K562 (cell line): ENCODE data around the gene CXCL9. TPM values are rescaled to one million over a fixed set of nuclear protein-coding genes. Genes with fewer than 3 reads are reported as not detected.

Source experiments
- ATAC-seq: fragments of 200-7000 bp; cut with Tn5 transposase; 3 replicates; pipeline ENCODE4 v1.9.1; 2020; ENCODE audit warnings: moderate library complexity
- BruUV-seq: library from RNA; stranded (reverse); fragments of 400-500 nt; replicated peaks from 2 replicates; lab custom pipeline; 2021; lab: Mats Ljungman, UMichigan
- CTCF ChIA-PET: fragments of 300-600 bp; formaldehyde crosslinking; extraction: SDS; loops from one replicate; lab custom pipeline; 2021; ENCODE audit warnings: low intra/inter-chr PET ratio; lab: Yijun Ruan, JAX
- POLR2A ChIA-PET: fragments of 300-600, 350-650 bp; sonication (Branson Sonifier 250); formaldehyde crosslinking; extraction: SDS; loops from one replicate; lab custom pipeline; 2021; ENCODE audit warnings: antibody characterized with exemption, inconsistent platforms; lab: Yijun Ruan, JAX
- DNase-seq, 4 experiments: peaks; one replicate each; pipeline versions ENCODE4 v3.0.0 to v3.0.0-alpha.2; 2011 to 2018; ENCODE audit warnings: low spot score in 3 of 4, mixed read lengths in 3 of 4; ENCODE audit errors: extremely low read depth in 1 of 4
- FAIRE-seq: peaks from 2 replicates; lab custom pipeline; 2011; peaks lifted over from hg19 to GRCh38; lab: Jason Lieb, UNC
- H2AFZ ChIP-seq: 2 replicates; pipeline ENCODE4 v1.6.0; 2011; ENCODE audit warnings: low read depth, low read length, control low read depth, inconsistent platforms
- H3K27ac ChIP-seq: fragments of 200-600 bp; 3 replicates; pipeline ENCODE4 v1.8.0; 2011; ENCODE audit warnings: low read depth, mild to moderate bottlenecking, control low read depth, inconsistent platforms, low read length, moderate library complexity, mixed read lengths; ENCODE audit errors: extremely low read depth
- H3K27me3 ChIP-seq, 2 experiments: fragments of 300-600 bp in 1 of 2; 2 replicates in 1 of 2; 3 replicates in 1 of 2; pipeline versions ENCODE4 v1.6.0 to v1.8.0; 2011; ENCODE audit warnings: inconsistent platforms in 2 of 2, low read length in 2 of 2, mild to moderate bottlenecking in 1 of 2, mixed read lengths in 1 of 2, moderate library complexity in 1 of 2; ENCODE audit not compliant: control insufficient read depth in 2 of 2, insufficient read depth in 2 of 2
- H3K36me3 ChIP-seq: fragments of 300-600 bp; 3 replicates; pipeline ENCODE4 v1.8.0; 2011; ENCODE audit warnings: mild to moderate bottlenecking, low read length, inconsistent platforms; ENCODE audit not compliant: control insufficient read depth, insufficient read depth
- H3K4me1 ChIP-seq, 2 experiments: fragments of 200-600 bp in 1 of 2; replicated peaks in 1 of 2; 2 replicates in 1 of 2; 3 replicates in 1 of 2; pipeline versions ENCODE4 v1.5.1 to v1.8.0; 2011; ENCODE audit warnings: inconsistent platforms in 2 of 2, low read length in 2 of 2, mild to moderate bottlenecking in 1 of 2, mixed read lengths in 1 of 2, moderate library complexity in 1 of 2; ENCODE audit not compliant: control insufficient read depth in 2 of 2, insufficient read depth in 2 of 2
- H3K4me2 ChIP-seq: 2 replicates; pipeline ENCODE4 v1.6.1; 2011; ENCODE audit warnings: low read length, control low read depth, inconsistent platforms, mixed read lengths; ENCODE audit not compliant: insufficient read depth
- H3K4me3 ChIP-seq: fragments of 200-600 bp; sonication (generic), shearing (Covaris generic); 2 replicates; pipeline ENCODE4 v1.5.1; 2016; ENCODE audit warnings: control low read depth, inconsistent platforms
- H3K79me2 ChIP-seq: fragments of 200-600 bp; 3 replicates; pipeline ENCODE4 v1.8.0; 2011; ENCODE audit warnings: low read length, inconsistent platforms; ENCODE audit not compliant: control insufficient read depth, insufficient read depth
- H3K9ac ChIP-seq, 2 experiments: 2 replicates each; pipeline versions ENCODE4 v1.6.0 to v1.6.1; 2011; ENCODE audit warnings: low read depth in 2 of 2, low read length in 2 of 2, control low read depth in 1 of 2, inconsistent platforms in 1 of 2, mild to moderate bottlenecking in 1 of 2, mixed read lengths in 1 of 2; ENCODE audit not compliant: insufficient read depth in 1 of 2
- H3K9me1 ChIP-seq: one replicate; pipeline ENCODE4 v1.6.0; 2011; ENCODE audit warnings: inconsistent platforms, mild to moderate bottlenecking, low read length, moderate library complexity; ENCODE audit not compliant: control insufficient read depth, insufficient read depth
- H3K9me3 ChIP-seq: replicated peaks from 2 replicates; pipeline ENCODE4 v1.5.1; 2011; ENCODE audit warnings: low read depth, low read length, inconsistent platforms; ENCODE audit not compliant: control insufficient read depth, insufficient read depth
- H4K20me1 ChIP-seq: replicated peaks from 2 replicates; pipeline ENCODE4 v1.6.1; 2011; ENCODE audit warnings: low read length, inconsistent platforms, mixed read lengths; ENCODE audit not compliant: control insufficient read depth, insufficient read depth
- GTF3C2 ChIP-seq: IDR thresholded peaks from 3 replicates; pipeline ENCODE4 v1.6.1; 2011; ENCODE audit warnings: borderline replicate concordance, mild to moderate bottlenecking, moderate library complexity; ENCODE audit not compliant: insufficient read length; ENCODE audit errors: extremely low read depth
- MEIS2 ChIP-seq: fragments of 450-650 bp; IDR thresholded peaks from 2 replicates; pipeline ENCODE4 v1.6.1; 2014; ENCODE audit warnings: mild to moderate bottlenecking; ENCODE audit not compliant: partially characterized antibody
- SP2 ChIP-seq: IDR thresholded peaks from 2 replicates; pipeline ENCODE4 v1.6.1; 2011; ENCODE audit warnings: mild to moderate bottlenecking, low read depth, low read length, moderate library complexity; ENCODE audit not compliant: poor library complexity, severe bottlenecking; ENCODE audit errors: extremely low read depth
- ZBTB12 ChIP-seq: fragments of 250-450 bp; sonication (Bioruptor Pico); IDR thresholded peaks from 2 replicates; pipeline ENCODE4 v1.4.0; 2020
- ZBTB49 ChIP-seq: sonication (generic); formaldehyde crosslinking; IDR thresholded peaks from 2 replicates; pipeline ENCODE4 v1.8.0; 2022; ENCODE audit warnings: missing genetic modification reagents, mild to moderate bottlenecking, borderline replicate concordance
- ZBTB7A ChIP-seq: IDR thresholded peaks from 2 replicates; pipeline ENCODE4 v1.6.1; 2011; ENCODE audit warnings: low read depth, mild to moderate bottlenecking, low read length, moderate library complexity, borderline replicate concordance; ENCODE audit not compliant: control insufficient read depth
- ZNF175 ChIP-seq: fragments of 200-800 bp; sonication (Bioruptor generic); IDR thresholded peaks from 2 replicates; pipeline ENCODE4 v1.6.1; 2016; ENCODE audit warnings: low read depth, mild to moderate bottlenecking, missing genetic modification characterization, missing compliant biosample characterization
- WGBS: fragments of 100-300 bp; shearing (Covaris generic); methylation state at CpG from one replicate; pipeline ENCODE4 v1.1.6; 2016; ENCODE audit warnings: low coverage, mixed read lengths; ENCODE audit not compliant: insufficient coverage; ENCODE audit errors: missing lambda C conversion rate; 5-methylcytosine and 5-hydroxymethylcytosine counted together
- in situ Hi-C: fragments of 300-500 bp; cut with MboI; formaldehyde crosslinking; loops from 4 replicates; pipeline ENCODE4 v1.15.0; 2018; ENCODE audit warnings: inconsistent platforms, mixed read lengths
- intact Hi-C: fragments of 100-400 bp; cut with micrococcal nuclease; formaldehyde crosslinking; loops from 2 replicates; pipeline ENCODE4 v1.14.2; 2022
- polyA plus RNA-seq, 8 experiments: library from polyadenylated mRNA; depleted of rRNA in 4 of 8; stranded (reverse) in 5 of 8; unstranded in 3 of 8; fragments of >200 nt; fragmentation: Nextera tagmentation in 2 of 8; fragmentation: Illumina TruSeq in 1 of 8; extraction: Ambion mirVana in 2 of 8; extraction: Trizol in 1 of 8; gene quantifications; 2 replicates each; pipeline versions ENCODE4 v1.2.1 to v1.2.3, GENCODE V29; 2011 to 2014; ENCODE audit warnings: inconsistent platforms in 1 of 8, missing spikeins in 1 of 8
- total RNA-seq, 7 experiments: library from RNA; depleted of rRNA in 6 of 7; stranded (reverse); fragments of >200 nt in 6 of 7; fragmentation: Illumina TruSeq in 2 of 7; extraction: Trizol in 2 of 7; gene quantifications; 2 replicates each; pipeline versions ENCODE4 v1.2.1 to v1.2.3, GENCODE V29; 2011 to 2021; ENCODE audit warnings: low replicate concordance in 1 of 7

Gene CXCL9
- total and polyA plus RNA-seq, 9 of the 15 experiments (the other 6 are each of a cell fraction or from before 2014, with no cell fraction given): not detected

- TF ChIP-seq ZBTB7A (no peak), SP2 (no peak), ZNF175 (0 out of 2 replicates have a peak, but pooled peaks have one; percentile 29), GTF3C2 (no peak), MEIS2 (peak; percentile 69)
Observed at GRCh38 chr4:76028350-76028765, 21.0 kb upstream of the CXCL9 start (continued).

GRCh38 chr4:76024065-76024464, 16.8 kb upstream of the CXCL9 start:
- intact Hi-C loops: no loop called here
- H3K9me3 ChIP-seq: no peaks in the 10 kb centered on the region
- H3K79me2 ChIP-seq: no peaks in the 10 kb centered on the region
- H3K4me1 ChIP-seq: no peaks in the 10 kb centered on the region; a peak in 2 of 5 replicates
- no peak overlapping the region for H2AFZ ChIP-seq
- no peaks in the 10 kb centered on the region for H4K20me1 ChIP-seq
- no peak overlapping the region for H3K4me2 ChIP-seq
- in situ Hi-C loops: no loop called here
- ATAC-seq (no peak), DNase-seq (no peak), FAIRE-seq (no peak)
- H3K27ac ChIP-seq: no peak overlapping the region
- ChIA-PET POLR2A (no interaction called here), CTCF (no interaction called here)
- BruUV-seq: no TSS peak
- 19% methylated on average over 4 of the region's 4 CpGs for WGBS
- H3K9me1 ChIP-seq: no peaks in the 10 kb centered on the region
- H3K9ac ChIP-seq: no peak overlapping the region
- no peak for TF ChIP-seq ZBTB12
- TF ChIP-seq ZBTB49 (CRISPR knock-in tag): no peak
- peaks cover 0 to 2% of the 10 kb centered on the region in 2 experiments; a peak in 1 of 5 replicates for H3K27me3 ChIP-seq
- no peaks in the 10 kb centered on the region for H3K36me3 ChIP-seq
- no peak overlapping the region for H3K4me3 ChIP-seq
